NCI-H1417 treated with DMSO at 0.1 percent for 48 hours (cell line): ENCODE results near the gene KIR2DL3.

ENCODE experiments used
- DNase-seq: peaks from one replicate; lab custom pipeline; 2025; lab: John Stamatoyannopoulos, UW

The KIR2DL3 gene

GRCh38 chr19:54792814-54793213, 54.5 kb downstream of the KIR2DL3 start:
- no peak for DNase-seq

GRCh38 chr19:54795758-54796157, 57.4 kb downstream of the KIR2DL3 start:
- DNase-seq = no peak
